Urinary bladder (tissue), 4 donors: ENCODE results near the gene CSHL1. TPM values are rescaled to one million over a fixed set of nuclear protein-coding genes. Genes with fewer than 3 reads are reported as not detected.
"Not testable (repeated sequence)": the region's sequence is repeated elsewhere in the genome, so short reads cannot be mapped to it uniquely, and the experiment has no call there.

Experiments used
- DNase-seq: peaks from one replicate; pipeline ENCODE4 v3.0.0-alpha.2; 2015; ENCODE audit errors: extremely low spot score
- H3K27ac ChIP-seq: one replicate; pipeline ENCODE4 v1.5.1; 2013; ENCODE audit warnings: low read depth, mild to moderate bottlenecking, moderate library complexity
- H3K36me3 ChIP-seq: one replicate; pipeline ENCODE4 v1.6.1; 2013; ENCODE audit warnings: mild to moderate bottlenecking, moderate library complexity; ENCODE audit not compliant: insufficient read depth
- H3K4me1 ChIP-seq: one replicate; pipeline ENCODE4 v1.6.1; 2013; ENCODE audit warnings: mild to moderate bottlenecking, moderate library complexity; ENCODE audit not compliant: insufficient read depth
- H3K4me3 ChIP-seq: one replicate; pipeline ENCODE4 v1.5.1; 2013; ENCODE audit warnings: low read depth, low read length
- WGBS: extraction: QIAGEN DNeasy Blood & Tissue Kit; methylation state at CpG from one replicate; pipeline ENCODE4 v1.1.7; 2013; 5-methylcytosine and 5-hydroxymethylcytosine counted together
- polyA plus RNA-seq: library from polyadenylated mRNA; stranded (reverse); fragments of 200-250 nt; gene quantifications from one replicate; pipeline ENCODE4 v1.2.3, GENCODE V29; 2013
- small RNA-seq: library from RNA; depleted of rRNA; stranded (forward); fragments of <200 nt; gene quantifications from one replicate; pipeline ENCODE3, GENCODE V24; 2014
- total RNA-seq: library from RNA; depleted of rRNA; stranded (reverse); fragments of >200 nt; gene quantifications from one replicate; pipeline ENCODE4 v1.2.3, GENCODE V29; 2014
- donor health status: healthy with polysubstance abuse.
- donor health status: healthy.

The CSHL1 gene
- total and polyA plus RNA-seq, 2 donors, result not detected

DNA sequence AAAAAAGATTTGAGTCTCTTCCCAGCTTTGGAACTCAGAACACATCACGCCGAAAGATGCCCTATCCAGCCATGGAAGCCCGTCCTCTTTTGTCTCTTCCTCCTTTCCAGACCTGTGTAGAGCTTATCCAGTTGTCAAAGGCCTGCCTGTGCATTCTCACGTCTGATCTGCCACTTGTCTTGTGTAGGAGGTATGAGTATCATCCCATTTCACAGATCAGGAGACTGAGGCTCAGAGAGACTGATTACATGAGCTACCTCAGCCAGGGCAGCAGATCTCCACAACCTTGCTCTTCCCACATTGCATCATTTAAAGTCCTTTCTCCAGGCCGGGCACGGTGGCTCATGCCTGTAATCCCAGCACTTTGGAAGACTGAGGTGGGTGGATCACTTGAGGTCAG lies 36.4 kb downstream of the CSHL1 start:
- 77% methylated on average over 6 of the region's 6 CpGs for WGBS
- not testable (repeated sequence) for H3K4me3 ChIP-seq, DNase-seq, H3K36me3 ChIP-seq, H3K27ac ChIP-seq, H3K4me1 ChIP-seq

DNA sequence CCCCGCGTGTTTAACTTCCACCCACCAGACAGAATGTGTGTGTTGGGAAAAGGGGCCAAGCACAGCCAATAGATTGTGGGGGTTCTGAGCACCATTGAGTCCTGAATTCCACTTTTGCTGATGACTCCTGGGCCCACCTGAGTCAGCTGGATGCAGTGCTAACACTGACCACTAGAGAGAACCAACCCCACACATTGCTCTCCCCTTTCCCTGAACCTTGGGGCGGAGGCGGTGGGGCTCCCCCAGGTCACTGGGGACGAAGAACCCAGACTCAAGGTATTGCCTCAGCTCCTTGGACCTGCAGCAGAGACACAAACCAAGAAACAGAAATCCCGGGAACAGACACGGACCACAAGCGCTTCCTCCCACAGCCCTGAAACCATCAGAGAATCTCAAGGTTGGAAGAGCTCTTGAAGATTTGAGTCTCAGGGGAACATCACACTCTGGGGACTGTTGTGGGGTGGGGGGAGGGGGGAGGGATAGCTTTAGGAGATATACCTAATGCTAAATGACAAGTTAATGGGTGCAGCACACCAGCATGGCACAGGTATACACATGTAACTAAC lies 36.9 kb downstream of the CSHL1 start:
- H3K27ac ChIP-seq, DNase-seq, H3K36me3 ChIP-seq, H3K4me3 ChIP-seq, H3K4me1 ChIP-seq: not testable (repeated sequence)
- 73% methylated on average over 6 of the region's 8 CpGs for WGBS

DNA sequence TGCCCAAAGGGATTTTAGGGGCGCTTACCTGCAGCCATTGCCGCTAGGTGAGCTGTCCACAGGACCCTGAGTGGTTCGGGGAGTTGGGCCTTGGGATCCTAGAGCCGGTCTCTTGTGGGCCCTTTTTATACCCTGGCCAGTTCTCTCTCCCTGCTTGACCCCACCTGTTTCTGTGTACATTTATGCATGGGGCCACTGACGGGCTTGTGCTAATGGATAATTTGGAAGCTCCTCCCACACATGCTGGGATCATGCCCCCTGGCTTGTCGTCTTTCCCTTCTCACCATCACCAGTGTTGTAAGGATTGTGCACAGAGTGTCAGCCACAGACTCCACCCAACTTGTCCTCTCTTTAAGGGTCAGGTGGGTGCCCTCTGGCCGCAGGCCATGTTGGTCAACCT lies 37.5 kb downstream of the CSHL1 start, which contains the start of gene CSH2:
TSS of gene CSH2 (minus strand) at position 101 of the 400 bp plus-strand sequence. CDS start at position 38, 63 bp downstream.
- H3K4me1 ChIP-seq, H3K4me3 ChIP-seq, DNase-seq, H3K27ac ChIP-seq, H3K36me3 ChIP-seq: not testable (repeated sequence)
- WGBS, result 75% methylated on average over 7 of the region's 7 CpGs

- H3K36me3 ChIP-seq, H3K4me3 ChIP-seq, H3K4me1 ChIP-seq, H3K27ac ChIP-seq, DNase-seq: not testable (repeated sequence)
- 93% methylated on average over 15 of the region's 15 CpGs for WGBS
Observed at GRCh38 chr17:63871646-63872365, 39.3 kb downstream of the CSHL1 start.

GRCh38 chr17:63870292-63870665 lies 40.8 kb downstream of the CSHL1 start:
- H3K36me3 ChIP-seq, H3K27ac ChIP-seq, H3K4me1 ChIP-seq, DNase-seq, H3K4me3 ChIP-seq: not testable (repeated sequence)
- WGBS, result 86% methylated on average over 4 of the region's 4 CpGs

DNA sequence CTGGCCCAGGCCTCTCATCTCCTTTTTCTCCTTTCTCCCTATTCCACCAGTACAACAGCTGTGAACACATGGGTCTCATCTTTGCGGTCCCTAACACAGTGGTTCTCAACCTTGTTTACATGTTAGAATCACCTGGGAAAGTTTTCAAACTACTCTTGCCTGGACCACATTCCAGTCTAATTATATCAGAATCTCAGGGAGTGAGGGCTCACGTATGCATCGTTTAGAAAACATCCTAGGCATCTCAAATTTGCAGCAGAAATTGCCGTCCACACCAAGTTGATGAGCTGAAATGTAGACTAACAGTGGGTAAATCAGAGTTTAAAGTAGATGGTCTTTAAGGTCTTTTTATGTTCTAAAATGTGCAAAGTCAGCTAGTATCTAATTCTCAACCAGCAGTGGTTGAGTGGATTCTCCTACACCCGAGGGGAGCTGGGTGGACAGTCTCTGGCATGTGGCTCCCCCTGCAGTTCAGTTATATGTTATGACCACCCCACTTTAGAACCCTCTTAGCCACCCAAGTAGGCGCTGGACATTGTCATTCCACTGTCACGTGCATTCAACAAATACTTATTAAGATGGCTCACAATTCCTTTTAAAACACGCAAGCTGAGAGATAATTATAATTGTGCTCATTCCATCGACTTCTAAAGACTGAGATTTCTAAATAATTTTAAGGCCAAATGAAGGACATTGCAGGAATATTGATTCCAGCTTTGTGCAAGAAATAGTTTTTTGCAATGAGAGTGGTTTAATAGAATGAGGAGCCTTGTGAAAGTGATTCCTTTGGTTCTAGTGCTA lies 41.4 kb downstream of the CSHL1 start:
- not testable (repeated sequence) for H3K4me3 ChIP-seq, DNase-seq, H3K4me1 ChIP-seq, H3K27ac ChIP-seq, H3K36me3 ChIP-seq
- 48% methylated on average over 9 of the region's 9 CpGs for WGBS

DNA sequence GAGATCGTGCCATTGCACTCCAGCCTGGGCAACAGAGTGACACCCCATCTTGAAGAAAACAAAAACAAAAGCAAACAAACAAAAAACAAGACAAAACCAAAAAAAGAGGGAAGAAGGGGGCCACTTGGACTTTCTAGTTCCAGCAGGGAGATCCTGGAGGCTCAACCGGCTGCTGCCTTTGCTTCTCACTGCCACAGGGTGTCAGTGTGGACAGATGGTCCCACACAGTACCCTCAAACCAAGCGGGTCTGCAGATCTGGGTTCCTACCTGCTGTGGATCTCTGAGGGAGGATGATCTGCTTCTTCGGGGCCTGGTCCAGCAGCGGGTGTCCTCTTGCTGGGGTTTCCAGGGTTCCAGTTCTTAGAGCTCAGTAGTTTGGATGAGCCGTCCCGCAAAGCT lies 44.4 kb downstream of the CSHL1 start:
- not testable (repeated sequence) for H3K4me3 ChIP-seq, DNase-seq, H3K27ac ChIP-seq, H3K4me1 ChIP-seq, H3K36me3 ChIP-seq
- WGBS, result 80% methylated on average over 7 of the region's 7 CpGs

Small RNAs within 50 kb of the gene (small RNA-seq; reads per million reads assigned to genes)
- gene AC040958.1 (not detected), gene AC127029.1 (not detected), gene GH1 (not detected)

Other genes starting within 250 kb of the CSHL1 start
- 9.4 TPM for gene LIMD2, start 211.1 kb downstream of the CSHL1 start, total RNA-seq
- gene LIMD2, start 211.1 kb downstream of the CSHL1 start, polyA plus RNA-seq, result 12.0 TPM
- 41.7 TPM for gene STRADA, start 169.5 kb downstream of the CSHL1 start, total RNA-seq
- 24.9 TPM for gene STRADA, start 169.5 kb downstream of the CSHL1 start, polyA plus RNA-seq
- gene CCDC47, start 137.7 kb downstream of the CSHL1 start, total RNA-seq, result 63.6 TPM
- 53.8 TPM for gene CCDC47, start 137.7 kb downstream of the CSHL1 start, polyA plus RNA-seq
- gene DDX42, start 137.1 kb downstream of the CSHL1 start, total RNA-seq, result 138 TPM
- gene DDX42, start 137.1 kb downstream of the CSHL1 start, polyA plus RNA-seq, result 67.3 TPM
- 25.2 TPM for gene PSMC5, start 83.8 kb downstream of the CSHL1 start, total RNA-seq
- 183 TPM for gene PSMC5, start 83.8 kb downstream of the CSHL1 start, polyA plus RNA-seq
- 27.1 TPM for gene FTSJ3, start 83.6 kb downstream of the CSHL1 start, total RNA-seq
- 38.0 TPM for gene FTSJ3, start 83.6 kb downstream of the CSHL1 start, polyA plus RNA-seq
- 58.1 TPM for gene SMARCD2, start 68.6 kb downstream of the CSHL1 start, total RNA-seq
- gene SMARCD2, start 68.6 kb downstream of the CSHL1 start, polyA plus RNA-seq, result 95.0 TPM
- gene CSH2, start 37.6 kb downstream of the CSHL1 start, total RNA-seq, result not detected
- gene CSH2, start 37.6 kb downstream of the CSHL1 start, polyA plus RNA-seq, result not detected
- not detected for gene GH2, start 29.3 kb downstream of the CSHL1 start, total RNA-seq
- gene GH2, start 29.3 kb downstream of the CSHL1 start, polyA plus RNA-seq, result not detected
- 0.42 TPM for gene CSH1, start 14.7 kb downstream of the CSHL1 start, total RNA-seq
- not detected for gene CSH1, start 14.7 kb downstream of the CSHL1 start, polyA plus RNA-seq
- gene GH1, start 7.6 kb upstream of the CSHL1 start, total RNA-seq, result not detected
- 0.11 TPM for gene GH1, start 7.6 kb upstream of the CSHL1 start, polyA plus RNA-seq
- 1.3 TPM for gene CD79B, start 21.1 kb upstream of the CSHL1 start, total RNA-seq
- gene CD79B, start 21.1 kb upstream of the CSHL1 start, polyA plus RNA-seq, result 7.2 TPM
- 1.6 TPM for gene SCN4A, start 61.7 kb upstream of the CSHL1 start, total RNA-seq
- gene SCN4A, start 61.7 kb upstream of the CSHL1 start, polyA plus RNA-seq, result 0.65 TPM
- 0.42 TPM for gene PRR29, start 87.1 kb upstream of the CSHL1 start, total RNA-seq
- 0.34 TPM for gene PRR29, start 87.1 kb upstream of the CSHL1 start, polyA plus RNA-seq
- gene ICAM2, start 109.4 kb upstream of the CSHL1 start, total RNA-seq, result 29.0 TPM
- gene ICAM2, start 109.4 kb upstream of the CSHL1 start, polyA plus RNA-seq, result 38.3 TPM
- 10.0 TPM for gene ERN1, start 218.9 kb upstream of the CSHL1 start, total RNA-seq
- gene ERN1, start 218.9 kb upstream of the CSHL1 start, polyA plus RNA-seq, result 9.1 TPM